IPS-NIHi7 (cell line): ENCODE data around the gene GALNT9.

ENCODE experiments used
- DNase-seq: peaks from one replicate; pipeline ENCODE4 v3.0.0; 2012; ENCODE audit warnings: mixed read lengths; ENCODE audit errors: extremely low spot score

Gene GALNT9

DNA sequence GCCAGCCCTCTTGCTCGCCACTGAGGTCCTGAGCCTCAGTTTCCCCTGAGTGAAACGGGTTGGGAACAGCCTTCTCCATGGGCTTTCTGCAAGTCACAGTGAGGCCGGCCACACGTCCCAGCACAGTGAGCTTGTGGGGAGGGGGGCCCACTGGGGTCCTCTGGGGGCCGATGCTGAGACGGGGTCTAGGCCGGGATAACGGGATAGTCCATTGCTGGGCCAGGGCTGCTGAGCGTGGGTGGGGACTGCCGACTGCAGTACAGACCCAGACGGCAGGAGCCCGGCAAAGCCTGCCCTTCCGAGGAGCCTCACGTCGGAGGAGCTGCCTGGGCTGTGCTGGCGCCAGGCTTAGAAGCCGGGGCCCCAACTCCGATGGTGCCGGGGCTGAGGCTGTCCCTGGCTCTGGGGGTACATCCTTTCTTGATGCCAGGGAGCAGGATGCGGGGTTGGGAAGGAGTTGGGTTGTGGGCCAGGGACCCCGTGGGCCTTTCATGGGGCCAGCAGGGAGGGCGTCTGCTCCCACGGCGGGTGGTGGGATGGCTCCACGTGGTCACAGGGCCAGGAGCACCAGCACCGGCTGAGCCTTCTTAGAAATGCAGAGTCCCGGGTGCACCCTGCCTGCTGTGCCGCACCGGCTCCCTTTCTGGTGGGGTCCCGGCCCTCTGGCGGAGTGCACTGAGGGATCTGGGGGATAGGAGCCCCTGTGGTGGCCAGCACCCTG, 160.9 kb downstream of the GALNT9 start:
- DNase-seq: no peak

DNA sequence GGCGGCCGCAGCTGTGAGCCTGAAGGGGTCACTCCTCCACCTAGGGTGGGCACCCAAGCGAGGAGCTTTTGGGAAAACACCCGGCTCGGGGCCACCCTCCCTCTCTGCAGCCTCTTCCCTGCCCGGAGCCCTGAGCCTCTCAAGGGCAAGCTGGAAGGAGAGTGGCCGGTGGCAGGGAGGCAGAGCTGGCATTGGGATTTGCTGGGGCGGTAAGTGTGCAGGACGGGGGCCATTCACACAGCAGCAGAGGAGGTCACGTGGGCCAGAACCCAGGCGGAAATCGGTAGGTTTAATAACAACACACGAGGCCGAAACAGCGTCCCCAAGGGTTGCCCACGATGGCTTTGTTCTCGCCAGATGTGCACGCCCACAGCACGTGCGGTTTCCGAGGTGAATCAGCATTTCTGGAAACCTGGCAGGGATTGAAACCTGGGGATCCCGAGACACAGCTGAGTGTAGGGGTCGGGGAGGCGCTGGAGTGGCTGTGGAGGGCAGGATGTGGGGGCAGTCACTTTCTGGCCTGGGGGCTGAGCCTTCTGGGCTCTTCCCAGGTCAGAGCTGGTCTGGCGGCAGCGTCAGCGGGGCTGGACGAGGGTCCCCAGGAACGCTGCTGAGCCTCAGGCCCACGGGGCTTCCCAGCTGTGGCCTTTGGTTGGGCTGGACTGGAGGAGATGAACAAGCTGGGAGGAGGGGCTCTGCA, 161.6 kb downstream of the GALNT9 start:
- DNase-seq: no peak

DNA sequence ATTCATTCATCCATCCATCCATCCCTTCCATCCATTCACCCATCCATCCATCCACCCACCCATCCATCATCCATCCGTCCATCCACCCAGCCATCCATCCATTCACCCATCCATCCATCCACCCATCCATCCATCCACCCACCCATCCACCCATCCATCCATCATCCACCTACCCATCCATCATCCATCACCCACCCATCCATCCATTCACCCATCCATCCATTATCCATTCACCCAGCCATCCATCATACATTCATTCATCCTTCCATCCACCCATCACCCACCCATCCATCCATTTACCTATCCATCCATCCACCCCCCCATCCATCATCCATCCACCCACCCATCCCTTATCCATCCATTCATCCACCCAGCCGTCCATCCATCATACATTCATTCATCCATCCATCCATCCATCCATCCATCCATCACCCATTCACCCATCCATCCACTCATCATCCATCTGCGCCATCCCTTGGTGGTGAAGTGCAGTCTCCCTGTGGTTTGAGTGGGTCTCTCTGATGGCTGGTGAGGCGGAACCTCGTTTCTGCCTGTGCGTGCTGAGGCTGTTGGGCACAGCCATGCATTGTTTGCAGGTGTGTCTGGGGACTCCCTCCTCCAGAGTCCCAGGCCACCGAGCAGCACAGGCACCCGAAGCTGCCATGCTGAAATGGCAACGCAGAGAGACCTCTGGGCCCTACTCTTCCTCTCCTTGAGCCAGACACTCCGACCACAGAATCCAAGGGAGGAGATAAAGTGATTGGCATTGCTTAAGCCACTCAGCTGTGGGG, 162.4 kb downstream of the GALNT9 start:
- no peak for DNase-seq

DNA sequence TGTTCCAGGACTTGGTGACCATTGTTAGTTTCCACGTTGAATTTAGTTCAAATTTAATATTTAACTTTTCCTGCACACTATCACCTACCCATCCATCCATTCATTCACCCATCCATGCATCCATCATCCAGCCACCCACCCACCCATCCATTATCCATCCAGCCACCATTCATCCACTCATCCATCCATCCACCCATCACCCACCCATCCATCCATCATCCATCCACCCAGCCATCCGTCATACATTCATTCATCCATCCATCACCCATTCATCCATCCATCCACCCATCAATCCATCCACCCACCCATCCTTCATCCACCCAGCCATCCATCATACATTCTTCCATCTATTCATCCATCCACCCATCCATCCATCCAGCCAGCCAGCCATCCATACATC, 163.3 kb downstream of the GALNT9 start:
- DNase-seq: no peak

DNA sequence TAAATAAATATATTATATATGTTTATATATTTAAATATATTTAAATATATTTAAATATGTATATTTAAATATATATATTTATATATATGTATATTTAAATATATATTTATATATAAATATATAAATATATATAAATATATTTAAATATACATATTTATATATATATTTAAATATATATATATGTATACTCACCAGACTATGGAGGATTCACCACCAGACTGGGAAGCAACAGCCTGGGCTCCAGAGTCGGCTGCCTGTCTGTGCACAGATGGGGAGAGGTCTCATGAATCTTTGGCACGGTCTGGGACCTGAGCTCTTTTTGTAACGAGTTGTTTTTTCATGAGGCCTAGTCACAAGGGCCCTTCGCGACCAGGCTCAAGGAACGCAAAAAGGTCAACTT, 163.8 kb downstream of the GALNT9 start:
- no peak for DNase-seq

DNA sequence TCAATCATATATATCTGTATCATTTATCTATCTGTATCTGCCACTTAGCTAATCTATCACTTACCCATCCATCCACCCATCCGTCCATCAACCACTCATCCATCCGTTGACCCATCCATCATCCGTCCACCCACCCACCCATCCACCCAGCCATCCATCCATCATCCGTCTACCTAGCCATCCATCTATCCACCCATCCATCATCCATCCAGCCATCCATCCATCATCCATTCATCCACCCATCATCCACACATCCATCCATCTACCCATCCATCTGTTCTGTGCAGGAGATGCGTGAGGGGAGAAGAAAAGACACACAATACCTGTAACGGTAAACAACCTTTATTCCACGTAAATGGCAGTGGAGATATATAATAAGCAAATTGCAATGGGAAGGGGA, 165.0 kb downstream of the GALNT9 start:
- DNase-seq: no peak

DNA sequence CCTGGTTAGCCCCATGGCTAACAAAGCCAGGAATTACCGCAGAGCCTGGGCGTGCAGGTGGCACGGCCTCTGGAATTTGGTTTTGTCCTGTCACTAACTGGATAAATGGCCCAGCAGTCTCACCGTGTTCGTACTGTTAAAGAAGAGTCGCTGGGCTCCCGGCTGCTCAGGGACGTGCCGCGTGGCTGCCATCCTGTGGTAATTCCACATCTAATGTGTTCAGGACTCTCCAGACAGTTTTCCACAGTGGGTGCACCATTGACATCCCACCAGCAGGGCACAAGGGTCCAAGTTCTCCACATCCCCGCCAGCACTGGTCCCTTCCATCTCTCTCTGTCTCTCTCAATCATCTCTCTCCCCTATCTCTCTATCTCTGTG, 165.5 kb downstream of the GALNT9 start:
- no peak for DNase-seq

DNA sequence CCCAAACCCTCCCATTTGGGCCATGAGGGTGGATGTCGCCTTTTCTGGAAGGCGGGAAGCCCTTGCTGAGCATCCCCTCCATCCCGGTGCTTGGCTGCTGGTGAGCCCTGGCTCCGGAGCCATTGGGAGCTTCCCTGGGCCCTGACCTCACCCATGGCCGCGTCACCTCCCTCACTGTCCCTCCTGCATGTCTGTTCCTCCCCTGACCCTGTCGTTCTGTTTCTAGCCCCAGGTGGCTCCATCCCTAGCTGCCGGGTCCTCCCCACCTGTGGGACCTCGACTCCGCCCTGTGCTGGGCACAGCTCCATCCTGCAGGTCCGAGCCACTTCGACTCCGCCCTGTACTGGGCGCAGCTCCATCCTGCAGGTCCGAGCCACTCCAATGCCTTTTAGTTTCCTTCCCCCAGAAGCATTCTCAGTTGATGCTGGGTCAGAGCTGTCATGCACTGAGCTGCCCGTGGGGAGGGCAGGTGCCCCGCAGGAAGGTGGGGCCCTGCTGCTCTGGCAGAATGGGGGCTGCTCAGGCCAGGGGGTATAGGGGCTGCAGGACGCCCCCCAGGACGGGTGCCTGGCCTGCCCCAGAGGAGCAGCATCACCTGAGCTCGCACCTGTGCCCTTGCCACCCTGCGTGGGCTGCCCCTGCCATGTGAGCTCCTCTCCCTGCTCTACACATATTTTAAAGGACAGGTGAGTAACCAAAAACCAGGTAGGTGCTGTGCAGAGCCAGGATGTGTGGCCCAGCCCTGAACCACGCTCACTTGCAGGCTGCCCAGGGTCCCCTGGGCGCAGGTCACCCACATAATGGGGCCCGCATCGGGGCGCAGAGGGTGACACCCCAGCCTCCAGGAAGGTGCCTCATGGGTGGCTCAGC, 166.1 kb downstream of the GALNT9 start:
- no peak for DNase-seq

DNA sequence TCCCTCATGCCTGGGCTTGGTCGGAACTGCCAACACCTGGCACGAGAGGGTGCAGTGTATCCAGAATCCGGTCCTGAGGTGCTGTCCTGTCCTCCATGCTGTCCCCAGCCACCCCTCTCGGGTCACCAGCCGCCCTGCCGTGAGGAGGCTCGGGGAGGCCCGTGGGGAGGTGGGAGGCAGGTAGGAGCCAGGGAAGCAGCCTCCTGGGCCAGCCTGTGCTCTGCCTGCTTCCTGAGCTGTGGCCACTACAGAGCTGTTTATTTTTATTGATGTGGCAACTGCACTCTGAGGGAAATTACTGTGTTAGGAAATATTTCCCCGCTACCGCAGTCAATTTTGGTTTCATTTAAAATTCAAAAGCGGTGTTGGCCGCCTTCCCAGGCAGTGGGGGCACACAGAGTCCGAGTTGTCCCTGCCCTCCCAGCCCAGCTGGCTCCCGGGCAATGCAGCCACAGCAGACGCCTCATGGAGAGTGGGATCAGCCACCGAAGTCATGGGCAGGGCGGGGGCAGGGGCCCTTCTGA, 166.8 kb downstream of the GALNT9 start:
- DNase-seq: no peak

DNA sequence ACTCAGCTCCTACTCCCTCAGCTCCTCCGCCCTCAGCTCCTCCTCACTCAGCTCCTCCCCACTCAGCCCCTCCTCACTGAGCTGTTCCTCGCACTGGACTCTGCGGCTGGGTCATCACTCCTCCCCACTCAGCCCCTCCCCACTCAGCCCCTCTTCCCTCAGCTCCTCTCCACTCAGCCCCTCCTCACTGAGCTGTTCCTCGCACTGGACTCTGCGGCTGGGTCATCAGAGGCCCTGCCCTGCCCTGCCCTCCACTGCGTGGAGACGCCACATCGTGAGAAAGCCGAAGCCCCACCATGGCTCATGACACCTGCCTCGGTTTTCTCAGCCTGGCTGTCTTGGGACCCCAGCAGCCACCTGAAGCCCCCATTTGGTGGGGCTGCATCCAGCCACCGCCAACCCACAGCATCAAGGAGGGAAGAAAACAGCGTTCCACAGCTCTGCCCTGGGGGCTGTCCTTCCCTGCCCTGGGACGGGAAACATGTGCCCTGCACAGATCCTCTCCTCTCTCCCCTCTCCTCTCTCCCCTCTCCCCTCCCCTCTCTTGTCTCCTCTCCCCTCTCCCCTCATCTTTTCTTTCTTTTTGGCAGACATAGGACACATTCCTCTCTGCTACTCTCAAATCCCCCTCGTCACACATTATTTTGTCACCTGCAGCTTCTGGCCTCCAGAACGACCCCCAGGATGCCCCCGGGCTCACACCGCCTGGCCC, 167.4 kb downstream of the GALNT9 start:
- no peak for DNase-seq

DNA sequence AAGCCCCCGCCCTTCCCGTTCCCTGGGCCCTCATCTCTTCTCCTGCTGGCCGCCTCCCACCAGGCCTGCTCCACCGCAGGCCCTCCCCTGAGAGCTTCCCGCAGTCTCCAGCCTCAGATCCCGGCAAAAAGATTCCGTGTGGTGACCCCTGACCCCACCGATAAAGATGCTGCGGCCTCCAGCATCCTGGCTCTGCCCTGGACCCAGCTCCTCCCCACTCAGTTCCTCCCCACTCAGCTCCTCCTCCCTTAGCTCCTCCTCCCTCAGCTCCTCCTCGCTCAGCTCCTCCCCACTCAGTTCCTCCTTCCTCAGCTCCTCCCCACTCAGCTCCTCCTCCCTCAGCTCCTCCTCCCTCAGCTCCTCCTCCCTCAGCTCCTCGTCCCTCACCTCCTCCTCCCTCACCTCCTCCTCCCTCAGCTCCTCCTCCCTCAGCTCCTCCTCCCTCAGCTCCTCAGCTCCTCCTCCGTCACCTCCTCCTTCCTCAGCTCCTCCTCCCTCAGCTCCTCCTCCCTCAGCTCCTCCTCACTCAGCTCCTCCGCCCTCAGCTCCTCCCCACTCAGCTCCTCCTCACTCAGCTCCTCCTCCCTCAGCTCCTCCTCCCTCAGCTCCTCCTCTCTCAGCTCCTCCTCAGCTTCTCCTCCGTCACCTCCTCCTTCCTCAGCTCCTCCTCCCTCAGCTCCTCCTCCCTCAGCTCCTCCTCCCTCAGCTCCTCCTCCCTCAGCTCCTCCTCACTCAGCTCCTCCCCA, 168.2 kb downstream of the GALNT9 start:
- DNase-seq: no peak

DNA sequence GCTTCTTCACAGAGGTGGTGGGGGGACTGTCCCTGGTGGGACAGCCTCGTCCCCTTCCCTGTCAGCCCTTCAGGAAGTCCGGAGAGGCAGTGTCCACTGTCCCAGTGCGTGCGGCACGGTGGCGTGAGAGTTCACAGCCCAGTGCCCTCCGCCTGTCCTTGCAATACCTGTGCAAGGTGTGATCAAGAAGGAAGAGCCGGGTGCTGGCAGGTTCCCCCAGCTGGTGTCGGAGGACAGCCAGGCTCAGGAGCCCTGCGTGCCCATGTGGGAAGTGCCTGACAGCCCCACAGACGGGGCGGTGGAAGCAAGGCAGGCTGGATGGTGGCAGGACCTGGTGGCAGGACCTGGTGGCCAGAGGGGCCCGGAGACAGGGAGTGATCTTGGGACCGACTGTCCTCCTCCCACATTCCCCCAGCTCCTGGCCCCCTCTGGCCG, 168.8 kb downstream of the GALNT9 start:
- DNase-seq: no peak

DNA sequence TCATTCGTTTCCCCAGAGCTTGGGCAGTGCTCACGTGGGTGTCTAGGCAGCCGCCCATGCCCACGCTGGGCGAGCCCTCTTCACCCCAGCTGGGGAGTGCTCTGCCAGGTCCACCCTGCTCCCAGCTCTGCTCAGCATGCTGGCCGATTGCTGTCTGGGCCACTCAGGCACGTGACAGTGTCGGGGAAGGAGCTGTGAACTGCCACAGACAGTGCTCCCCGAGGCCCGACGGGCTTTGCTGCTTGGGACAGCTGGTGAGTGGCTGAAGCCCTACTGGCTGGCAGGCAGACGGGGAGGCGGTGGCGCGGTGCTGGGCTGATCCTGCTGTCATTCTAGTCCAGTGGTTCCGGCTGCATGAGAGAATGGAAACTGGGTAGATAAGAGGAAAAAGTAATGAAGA, 169.4 kb downstream of the GALNT9 start:
- DNase-seq: no peak

DNA sequence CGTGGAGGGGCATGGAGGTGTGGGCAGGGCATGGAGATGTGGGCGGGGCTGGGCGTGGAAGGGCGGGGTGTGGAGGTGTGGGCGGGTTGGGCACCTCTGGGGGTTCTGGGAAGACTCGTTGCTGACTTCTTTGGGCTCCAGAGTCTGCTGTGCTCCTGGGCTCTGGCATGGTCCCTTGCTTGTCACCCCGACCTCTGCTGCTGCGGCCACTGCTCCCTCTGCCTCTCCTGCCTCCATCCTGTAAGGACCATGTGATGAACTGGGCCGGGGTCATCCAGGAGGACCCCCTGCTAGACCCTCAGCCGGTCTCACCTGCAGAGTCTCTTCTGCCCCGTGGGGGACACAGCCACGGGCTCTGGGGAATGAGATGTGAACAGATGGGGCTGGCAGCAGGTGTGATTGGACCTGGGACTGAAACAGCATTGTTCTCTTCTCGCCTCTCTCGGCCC, 169.8 kb downstream of the GALNT9 start:
- no peak for DNase-seq

DNA sequence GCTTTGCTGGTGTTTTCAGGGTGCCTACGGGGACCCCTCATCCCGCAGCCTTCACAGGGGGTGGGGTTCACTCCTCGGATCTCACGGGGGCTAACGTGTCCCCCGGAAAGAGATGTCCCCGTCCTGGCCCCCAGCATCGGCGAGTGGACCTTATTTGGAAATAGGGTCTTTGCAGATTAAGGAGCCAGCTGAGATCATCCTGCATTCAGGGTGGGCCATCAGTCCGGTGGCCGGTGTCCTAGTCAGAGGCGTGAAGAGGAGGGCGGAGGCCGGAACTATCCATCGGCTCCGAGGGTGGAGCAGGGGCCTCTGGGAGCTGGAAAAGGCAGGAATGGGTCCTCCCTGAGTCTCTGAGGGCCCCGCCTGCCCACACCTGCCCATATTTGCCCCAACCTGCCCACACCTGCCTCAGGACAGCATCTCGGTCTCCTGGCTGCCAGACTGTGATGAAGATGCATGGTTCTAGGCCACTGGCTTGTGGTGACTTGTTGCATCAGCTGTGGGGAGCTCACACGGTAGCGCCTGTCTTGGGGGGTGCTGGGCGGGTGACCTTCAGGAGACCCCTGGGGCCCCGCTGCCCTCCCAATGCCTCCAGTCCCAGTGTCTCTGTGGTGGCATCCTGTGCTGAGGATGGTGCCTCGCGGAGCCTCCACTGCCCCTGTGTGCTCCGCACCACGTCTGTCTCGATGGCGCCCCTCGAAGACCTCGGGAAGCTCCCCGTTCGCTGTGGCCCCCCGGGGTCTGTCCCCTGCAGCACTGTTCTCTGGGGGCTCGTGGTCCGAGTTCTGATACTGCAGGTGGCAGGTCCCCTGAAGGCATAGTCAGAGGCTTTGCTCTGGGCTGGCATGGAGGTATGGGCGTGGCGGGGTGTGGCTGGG, 170.5 kb downstream of the GALNT9 start:
- DNase-seq: no peak

DNA sequence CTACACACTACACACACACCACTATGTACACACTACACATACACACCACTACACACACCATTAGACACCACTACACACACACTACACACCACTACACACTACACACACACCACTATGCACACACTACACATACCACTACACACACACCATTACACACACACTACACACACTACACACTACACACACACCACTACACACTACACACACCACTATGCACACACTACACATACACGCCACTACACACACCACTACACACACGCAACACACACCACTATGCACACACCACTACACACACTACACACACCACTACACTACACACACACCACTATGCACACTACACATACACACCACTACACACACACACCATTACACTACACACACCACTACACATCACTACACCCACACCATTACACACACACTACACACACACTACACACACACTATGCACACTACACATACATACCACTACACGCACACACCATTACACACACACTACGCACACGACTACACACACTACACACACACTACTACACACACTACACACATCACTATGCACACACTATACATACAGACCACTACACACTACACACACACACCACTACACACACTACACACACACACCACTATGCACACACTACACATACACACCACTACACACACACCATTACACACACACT, 171.5 kb downstream of the GALNT9 start:
- DNase-seq: no peak

DNA sequence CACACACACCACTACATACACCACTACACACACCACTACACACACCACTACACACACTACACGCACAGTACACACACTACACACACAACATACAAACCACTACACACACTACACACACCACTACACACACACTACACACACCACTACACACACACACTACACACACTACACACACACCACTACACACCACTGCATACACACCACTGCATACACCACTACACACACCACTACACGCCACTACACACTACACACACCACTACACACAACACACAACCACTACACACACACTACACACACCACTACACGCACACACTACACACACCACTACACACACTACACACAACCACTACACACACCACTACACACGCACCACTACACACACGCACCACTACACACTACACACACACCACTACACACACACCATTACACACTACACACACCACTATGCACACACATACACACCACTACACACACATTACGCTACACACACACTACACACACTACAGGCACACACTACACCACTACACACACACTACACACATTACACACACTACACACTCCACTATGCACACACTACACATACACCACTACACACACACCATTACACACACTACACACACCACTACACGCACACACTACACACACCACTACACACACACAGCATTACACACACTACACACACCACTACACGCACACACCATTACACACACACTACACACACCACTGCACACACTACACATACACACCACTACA, 172.6 kb downstream of the GALNT9 start:
- DNase-seq: no peak
